NCI-H446 treated with DMSO at 0.1 percent for 48 hours (cell line): ENCODE measurements around the gene ANAPC1.
"Not testable (repeated sequence)": the region's sequence is repeated elsewhere in the genome, so short reads cannot be mapped to it uniquely, and the experiment has no call there.

Experiments used
- DNase-seq: peaks from one replicate; lab custom pipeline; 2025; lab: John Stamatoyannopoulos, UW

Gene ANAPC1

DNA sequence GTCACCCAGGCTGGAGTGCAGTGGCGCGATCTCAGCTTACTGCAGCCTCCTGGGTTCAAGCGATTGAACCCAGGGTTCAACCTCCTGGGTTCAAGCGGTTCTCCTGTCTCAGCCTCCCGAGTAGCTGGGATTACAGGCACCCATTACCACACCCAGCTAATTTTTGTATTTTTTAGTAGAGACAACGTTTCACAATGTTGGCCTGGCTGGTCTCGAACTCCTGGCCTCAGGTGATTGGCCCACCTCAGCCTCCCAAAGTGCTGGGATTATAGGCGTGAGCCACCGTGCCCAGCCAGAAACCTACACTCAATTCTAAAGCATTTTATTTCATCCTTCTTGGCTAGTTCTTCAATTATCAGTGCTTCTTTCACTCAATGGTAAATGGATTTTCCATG, 21.5 kb upstream of the ANAPC1 start:
- DNase-seq: not testable (repeated sequence)

DNA sequence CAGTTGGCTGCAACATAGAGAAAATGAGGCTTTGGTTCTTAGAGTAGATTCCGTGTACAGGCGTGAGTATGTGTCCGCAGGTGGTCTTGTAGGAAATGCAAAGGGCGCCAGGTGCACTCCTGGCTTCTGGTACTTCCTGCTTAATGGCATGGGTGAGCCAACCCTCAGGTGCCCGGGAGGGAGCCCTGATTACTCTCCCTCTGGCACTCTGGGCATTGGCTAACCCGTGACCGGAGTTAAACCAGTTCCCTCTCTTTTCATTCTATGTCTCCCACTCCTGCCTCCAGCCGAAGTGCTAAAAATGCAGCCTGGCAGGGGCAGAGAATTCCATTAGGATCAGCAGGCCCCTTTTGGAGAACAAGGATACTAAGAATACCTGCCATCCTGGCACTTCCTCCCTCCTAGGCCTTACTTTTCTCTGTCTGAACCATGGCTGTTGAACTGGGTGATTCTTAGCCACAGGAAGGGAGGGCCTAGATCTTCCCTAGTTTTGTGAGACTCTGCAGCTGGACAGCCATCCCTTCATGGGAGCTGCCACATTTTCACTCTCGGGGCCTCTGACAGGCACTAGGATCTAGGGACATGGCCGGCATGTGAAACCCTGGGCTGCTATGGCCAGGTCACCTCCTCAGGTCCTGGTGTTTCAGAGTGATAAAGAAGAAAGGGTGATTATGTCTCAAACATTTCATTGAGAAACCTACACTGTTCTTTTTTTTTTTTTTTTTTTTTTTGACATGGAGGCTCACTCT, 20.9 kb upstream of the ANAPC1 start:
- no peak for DNase-seq

DNA sequence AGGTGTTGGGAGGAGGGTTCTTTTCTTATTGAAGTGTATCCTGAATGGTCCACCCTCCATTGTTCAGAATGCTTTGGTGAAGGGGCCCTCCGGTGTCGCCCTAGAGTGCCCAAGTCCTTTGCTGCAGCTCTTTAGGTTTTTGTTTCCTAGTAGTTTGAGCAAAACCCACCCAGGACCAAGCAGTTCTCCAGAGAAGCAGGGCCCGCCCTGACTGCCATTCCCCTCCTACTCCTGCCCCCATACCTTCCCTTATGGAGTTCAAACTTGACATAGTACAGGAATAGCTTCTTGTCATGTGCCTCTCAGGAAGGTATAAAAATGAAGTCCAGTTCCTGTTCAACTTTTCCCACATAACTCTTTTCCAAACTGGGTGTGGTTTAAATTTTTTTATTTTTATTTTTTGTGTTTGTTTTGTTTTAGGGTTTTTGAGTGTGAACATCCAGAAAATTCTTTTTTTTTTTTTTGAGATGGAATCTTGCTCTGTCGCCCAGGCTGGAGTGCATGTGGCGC, 20.0 kb upstream of the ANAPC1 start:
- no peak for DNase-seq

DNA sequence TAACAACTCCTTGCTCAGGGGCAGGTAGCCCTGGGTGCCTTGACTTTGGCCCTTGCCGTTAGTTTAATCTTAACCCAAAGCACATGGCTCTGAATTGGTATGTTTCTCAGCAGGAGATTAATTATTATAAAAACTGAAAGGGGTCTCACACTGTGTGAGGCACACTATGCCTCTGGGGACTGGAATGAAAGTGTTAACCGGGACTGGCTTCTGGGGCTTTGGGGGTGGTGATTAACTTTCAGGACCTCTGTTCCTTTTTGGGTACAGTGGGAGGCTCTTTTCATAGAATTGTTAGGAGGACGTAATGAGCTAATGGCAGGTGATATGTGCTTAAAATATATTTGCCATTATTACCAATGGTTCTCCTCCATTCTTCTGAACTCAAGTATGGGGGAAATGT, 19.5 kb upstream of the ANAPC1 start:
- no peak for DNase-seq

DNA sequence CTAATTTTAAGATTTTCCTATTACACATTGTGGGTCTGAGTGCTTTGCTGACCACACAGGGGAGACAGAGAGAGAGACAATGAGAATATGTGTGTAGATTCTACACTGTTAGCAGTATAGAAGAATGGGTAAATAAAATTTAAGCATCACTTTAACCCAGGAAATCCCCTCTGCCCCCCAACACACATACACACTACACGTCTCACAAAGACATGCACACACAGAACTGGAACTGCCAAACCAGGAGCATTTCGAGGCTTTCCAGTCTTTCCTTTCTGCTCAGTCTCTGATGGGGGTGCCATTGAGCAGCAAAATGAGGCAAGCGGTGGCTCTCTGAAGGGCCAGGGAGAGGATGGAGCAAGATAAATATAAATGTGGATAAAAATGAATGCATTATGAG, 16.9 kb upstream of the ANAPC1 start:
- DNase-seq: no peak

DNA sequence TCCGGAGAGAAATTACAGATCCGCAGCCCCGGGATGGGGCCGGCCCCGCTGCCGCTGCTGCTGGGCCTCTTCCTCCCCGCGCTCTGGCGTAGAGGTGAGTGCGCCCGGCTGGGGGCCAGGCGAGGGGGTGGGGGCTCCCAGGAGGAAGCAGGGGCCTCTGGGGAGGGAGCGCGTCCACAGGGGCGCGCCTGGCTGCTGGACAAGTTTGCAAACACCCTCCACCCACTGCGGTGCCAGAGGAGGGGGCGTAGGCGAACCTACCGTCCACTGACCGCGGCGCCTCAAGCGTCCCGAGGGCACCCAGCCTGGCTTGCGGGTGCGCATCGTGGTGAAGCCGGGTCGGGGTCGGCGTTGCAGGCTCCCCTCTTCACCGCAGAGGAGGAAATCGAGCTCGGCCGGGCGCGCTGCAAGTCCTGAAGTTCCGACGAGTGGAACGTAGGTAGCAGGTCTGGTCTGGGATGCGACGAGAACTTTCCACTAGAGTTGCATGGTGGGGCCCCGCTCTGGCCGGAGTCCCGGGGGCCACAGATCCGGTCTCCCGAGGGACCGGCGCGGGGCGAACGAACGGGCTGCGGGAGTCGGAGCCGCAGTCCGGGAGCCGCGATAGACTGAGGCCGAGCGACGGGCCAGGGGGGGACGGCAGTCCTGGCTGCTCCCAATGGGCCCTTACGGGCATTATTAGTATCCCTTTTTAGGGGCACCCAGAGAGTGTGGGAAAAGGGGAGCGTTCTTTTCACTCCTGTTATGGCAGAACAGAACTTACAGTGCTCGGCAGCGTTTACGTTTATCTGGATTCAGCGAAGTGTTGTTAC, 14.9 kb upstream of the ANAPC1 start:
- DNase-seq: no peak

DNA sequence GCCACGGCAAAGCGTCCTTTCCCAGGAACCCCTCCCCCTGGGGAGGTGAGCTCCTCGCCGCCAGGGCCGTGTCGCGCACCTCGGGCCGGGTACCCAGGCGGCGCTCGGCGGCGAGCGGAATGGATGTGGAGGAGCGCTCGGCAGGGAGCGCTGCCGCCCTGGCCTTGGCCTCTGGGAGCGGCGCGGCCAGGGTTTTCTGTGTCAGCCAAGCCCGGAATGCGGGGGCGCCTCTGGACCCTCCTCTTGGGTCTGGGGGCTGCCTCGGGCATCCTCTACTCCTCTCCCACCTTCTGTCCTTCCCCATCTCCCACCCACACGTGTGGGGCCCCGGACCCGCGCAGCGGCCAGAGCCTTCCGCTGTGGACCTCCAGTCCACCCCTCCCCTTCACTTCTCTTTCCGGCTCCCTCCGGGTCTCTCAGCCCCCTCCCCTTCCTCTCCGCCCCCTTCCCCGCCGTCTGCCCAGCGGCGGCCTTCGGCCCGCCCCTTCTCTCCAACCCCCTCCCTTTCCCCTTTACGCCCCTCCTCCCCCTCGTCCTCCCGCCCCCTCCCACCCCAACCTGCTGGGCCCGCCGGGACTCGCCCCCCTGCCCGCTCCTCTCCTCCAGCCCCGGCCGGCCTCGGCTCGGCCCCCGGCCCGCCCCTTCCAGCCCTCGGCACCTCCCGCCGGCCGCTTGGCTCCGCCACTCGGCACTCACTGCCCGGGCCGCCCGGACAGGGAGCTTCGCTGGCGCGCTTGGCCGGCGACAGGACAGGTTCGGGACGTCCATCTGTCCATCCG, 14.1 kb upstream of the ANAPC1 start, which contains the start of gene MERTK:
Gene MERTK (plus strand): TSS at position 684 of the 779 bp plus-strand sequence. CDS start 129 bp downstream, outside the sequence.
- peak; percentile 41 for DNase-seq

DNA sequence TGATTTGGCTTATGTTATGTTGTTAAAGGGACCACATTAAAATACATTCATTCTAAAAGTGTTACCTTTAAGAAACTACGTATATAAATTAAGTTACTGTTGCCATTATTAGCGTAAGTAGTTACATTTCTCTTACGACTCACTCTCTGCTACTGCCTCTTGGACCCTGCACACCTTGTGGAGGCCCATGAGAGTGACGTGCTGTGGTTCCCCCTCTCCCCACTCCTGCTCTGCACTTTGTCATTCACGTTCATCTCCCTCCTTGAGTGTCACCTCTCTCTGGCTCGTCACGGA, 13.6 kb upstream of the ANAPC1 start:
- DNase-seq: no peak

DNA sequence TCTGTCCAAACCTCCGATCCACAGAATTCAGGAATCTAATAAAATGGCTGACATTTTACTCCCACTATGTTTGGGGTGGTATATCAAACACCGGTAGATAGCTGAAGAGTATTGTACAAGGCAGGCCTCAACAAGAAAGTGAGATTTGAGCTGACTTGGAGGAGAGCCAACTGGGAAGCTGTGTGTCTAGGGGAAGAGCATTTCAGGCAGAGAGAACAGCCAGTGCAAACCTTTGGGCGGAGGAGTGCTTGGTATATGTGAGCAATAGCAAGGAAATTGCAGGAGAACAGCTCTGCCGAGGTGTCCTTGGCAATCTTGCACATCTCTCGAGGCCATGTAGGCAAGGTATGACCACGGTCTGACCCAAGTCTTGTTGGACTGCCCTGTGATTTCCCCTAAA, 12.6 kb upstream of the ANAPC1 start:
- DNase-seq: no peak

DNA sequence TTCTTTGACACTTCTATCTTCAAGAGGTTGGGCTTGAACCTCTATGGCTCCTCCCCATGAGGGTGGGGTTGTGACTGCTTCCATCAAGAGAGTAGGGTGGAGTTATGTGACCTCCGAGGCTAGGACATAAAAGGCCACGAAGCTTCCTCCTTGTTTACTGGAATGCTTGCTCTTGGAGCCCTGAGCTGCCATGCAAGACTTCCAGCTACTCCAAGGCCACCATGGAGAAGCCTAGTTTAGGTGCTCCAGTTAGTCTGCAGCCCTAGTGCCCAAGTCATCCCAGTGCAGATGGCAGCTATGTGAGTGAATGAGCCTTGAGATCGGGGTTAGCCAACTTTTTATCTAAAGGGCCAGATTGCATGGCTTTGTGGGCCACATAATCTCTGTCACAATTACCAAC, 12.0 kb upstream of the ANAPC1 start:
- DNase-seq: no peak

DNA sequence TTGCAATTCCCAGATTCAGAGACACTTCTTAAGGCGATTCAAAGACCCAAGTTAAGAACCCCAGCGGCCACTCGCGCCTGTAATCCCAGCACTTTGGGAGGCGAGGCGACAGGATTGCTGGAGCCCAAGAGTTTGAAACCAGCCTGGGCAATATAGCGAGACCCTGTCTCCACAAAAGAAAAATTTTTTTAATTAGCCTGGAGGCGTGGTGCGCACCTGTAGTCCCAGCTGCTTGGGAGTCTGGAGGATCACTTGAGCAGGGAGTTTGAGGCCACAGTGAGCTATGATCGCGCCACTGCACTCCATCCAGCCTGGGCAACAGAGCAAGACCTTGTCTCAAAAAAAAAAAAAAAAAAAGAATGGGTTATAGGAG, 585 bp upstream of the ANAPC1 start:
- DNase-seq: no peak

DNA sequence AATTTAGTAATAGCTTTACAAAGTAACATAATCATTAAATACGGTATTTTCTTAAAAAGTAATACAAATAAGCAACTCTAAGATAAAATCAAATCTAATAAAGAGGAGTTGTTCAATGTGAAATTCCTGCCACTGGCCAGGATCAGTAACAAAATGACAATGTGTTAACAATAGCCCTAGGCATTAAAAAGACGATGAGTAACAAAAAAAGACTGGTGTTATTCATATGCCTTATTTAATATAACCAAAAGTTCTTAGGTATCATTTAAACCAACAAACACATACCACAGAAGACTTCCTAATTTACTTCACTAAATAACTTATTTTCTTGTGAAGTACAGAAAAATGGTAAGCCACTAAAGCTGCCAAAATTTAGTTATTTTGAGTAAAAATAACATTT, 11.2 kb downstream of the ANAPC1 start:
- DNase-seq: not testable (repeated sequence)

DNA sequence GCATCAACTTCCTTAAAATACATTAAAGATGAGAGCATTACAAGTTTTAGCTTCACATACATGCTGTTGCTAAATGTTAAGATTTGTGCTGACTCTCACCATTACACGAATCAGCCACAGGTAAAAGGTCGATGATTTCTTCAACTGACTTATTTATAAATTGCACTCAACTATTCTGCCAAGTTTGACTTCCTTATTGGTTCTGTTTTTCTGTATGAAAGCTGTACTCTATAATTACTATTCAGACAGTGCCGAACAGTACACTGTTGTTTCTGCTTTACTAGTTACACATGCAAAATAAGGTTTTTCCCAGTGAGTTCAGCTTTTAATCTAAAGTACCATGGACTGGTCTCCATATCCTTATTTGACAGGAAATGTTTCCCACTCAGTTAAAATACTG, 18.9 kb downstream of the ANAPC1 start:
- DNase-seq: not testable (repeated sequence)

DNA sequence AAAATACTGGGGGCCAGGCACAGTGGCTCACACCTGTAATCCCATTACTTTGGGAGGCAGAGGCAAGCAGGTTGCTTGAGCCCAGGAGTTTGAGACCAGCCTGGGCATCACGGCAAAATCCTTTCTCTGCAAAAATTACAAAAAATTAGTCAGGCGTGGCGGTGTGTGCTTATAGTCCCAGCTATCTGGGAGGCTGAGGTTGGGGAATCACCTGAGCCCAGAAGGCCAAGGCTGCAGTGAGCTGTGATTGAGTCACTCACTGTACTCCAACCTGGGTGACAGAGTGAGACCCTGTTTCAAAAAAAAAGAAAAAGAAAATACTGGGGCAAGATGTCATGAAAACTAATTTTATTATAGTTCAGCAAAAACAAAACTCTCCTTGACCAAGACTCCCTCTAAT, 24.0 kb downstream of the ANAPC1 start:
- not testable (repeated sequence) for DNase-seq

DNA sequence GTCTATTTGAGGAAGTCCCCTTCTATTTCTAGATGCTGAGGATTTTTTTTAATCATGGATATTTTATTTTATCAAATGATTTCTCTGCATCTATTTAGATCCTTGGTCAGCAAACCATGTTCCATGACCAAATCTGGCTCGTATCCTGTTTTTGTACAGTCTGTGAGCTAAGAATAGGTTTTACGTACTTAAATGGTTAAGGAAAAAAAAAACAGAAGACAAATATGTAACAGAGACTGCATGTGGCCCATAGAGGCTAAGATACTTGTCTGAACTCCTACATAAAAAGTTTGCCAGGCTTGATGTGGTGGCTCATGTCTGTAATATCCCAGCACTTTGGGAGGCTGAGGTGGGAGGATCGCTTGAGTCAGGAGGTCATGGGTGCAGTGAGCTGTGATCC, 31.4 kb downstream of the ANAPC1 start:
- DNase-seq: not testable (repeated sequence)

DNA sequence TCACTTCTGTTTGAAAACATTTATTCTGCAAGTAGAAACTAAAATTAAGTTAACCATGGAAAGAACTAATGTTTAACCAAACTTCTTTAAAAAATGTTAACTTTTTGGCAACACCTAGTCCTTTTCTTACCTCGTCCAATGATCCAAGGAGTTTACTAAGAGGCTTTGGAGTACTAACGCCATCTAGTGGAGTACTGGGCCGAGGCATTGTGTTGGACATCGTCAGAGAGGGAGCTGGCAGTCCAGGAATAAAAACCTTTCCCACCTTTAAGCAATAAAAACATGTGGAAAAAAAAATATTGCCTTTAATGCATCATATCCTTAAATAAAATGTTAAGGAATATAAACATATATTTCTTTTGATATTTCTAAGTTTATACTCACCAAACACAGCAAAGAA, 33.3 kb downstream of the ANAPC1 start:
- not testable (repeated sequence) for DNase-seq

DNA sequence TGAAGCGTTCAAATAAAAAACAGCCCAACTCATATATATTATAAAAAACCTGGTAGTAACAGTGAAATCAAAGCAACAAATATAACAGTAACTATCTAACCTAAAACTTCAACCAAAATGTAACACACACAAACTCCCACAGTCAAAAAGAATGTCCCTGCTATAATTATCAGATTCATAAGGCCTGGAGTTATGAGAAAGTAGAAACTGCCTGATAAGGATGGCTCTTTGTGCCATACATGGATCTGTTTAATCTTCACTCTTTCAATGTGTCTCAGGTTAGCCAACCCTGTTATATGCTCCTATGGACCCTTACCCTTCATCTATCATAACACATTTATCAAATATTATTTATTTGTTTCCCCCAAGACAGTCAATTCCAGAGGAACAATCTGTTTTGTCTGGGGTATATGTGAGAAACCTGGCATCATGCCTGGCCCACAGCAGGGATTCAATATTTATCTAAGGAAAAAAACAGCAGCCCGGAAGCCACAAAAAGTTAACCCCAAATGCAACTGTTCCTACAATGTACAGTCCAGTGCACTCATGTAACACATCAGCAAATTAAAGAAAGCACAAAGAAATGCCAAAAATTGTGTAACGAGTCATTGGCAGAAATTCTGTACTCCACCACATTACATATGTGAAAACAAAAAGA, 44.2 kb downstream of the ANAPC1 start:
- DNase-seq: not testable (repeated sequence)

DNA sequence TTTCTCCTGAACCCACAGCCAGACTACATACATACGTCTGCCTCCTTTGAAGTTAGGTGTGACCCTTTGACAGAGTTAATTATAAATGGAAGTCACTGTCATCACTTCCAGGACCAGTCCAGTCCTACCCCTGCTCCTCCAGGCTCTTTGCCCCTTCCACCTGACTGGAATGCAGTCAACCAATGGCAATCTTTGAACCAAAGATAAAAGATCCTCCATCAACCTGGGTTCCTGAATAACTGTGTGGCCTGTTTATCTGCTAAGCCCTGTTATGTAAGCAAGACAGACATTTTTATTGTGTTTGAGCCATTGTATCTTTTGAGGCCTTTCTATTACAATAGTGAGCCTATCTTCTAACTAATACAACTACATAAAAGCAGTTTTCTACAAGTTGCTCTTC, 45.0 kb downstream of the ANAPC1 start:
- not testable (repeated sequence) for DNase-seq

DNA sequence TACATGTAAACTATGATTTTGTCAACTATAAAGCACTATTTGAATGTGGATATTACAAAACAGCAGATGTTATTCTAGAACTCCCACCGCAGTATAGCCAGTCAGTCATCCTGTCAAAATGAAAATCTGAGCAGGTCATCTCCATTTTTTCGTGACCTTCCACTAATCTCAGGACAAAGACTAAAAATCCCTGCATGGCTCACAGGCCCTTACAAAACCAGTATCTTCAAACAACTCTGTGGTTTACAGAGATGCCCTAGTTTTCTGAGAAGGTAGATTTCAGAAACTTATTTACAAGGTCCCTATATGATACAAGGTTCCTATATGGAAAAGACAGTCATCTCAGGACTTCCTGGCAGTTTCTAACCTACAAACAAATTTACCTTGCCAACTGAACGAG, 49.8 kb downstream of the ANAPC1 start:
- DNase-seq: not testable (repeated sequence)

DNA sequence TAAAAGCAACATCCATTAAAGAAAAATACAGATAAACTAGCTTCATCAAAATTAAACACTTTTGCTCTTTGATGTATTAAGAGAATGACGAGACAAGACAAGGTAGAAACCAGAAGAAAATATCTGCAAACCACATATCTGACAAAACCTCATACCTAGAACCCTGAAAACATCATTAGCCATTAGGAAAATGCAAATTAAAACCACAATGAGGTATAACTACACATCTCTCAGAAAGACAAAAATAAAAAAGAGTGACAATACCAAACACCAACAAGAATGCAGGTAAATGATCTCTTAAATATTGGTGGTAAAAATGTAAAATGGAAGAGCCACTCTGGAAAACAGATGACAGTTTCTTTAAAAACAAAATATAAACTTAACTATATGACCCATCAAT, 53.5 kb downstream of the ANAPC1 start:
- DNase-seq: not testable (repeated sequence)

DNA sequence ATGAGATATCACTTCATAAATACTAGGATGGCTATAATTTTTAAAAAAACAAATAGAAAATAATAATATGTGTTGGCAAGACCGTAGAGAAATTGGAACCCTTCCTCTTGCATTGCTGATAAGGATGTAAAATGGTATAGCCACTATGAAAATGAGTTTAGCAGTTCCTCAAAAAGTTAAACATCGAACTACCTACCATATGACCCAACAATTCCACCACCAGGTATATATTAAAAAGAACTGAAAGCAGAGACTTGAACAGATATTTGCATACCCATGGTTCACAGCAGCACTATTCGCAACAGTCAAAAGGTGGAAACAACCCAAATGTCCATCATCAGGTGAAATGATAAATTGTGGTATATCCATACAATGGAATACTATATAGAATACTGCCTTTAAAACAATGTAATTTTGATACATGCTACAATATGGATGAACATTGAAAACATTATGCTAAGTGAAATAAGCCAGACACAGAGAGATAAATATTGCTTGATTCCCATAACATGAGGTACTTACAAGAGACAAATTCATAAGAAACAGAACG, 55.7 kb downstream of the ANAPC1 start:
- not testable (repeated sequence) for DNase-seq
